Neuron (in vitro differentiated cells): ENCODE measurements around the gene TIMP3.

Source experiments
- H2AFZ ChIP-seq: one replicate; pipeline ENCODE4 v1.6.1; 2013; ENCODE audit warnings: low read depth, mild to moderate bottlenecking, inconsistent platforms, low read length, moderate library complexity
- H3K27me3 ChIP-seq: one replicate; pipeline ENCODE4 v1.6.1; 2013; ENCODE audit warnings: low read length; ENCODE audit not compliant: insufficient read depth
- H3K36me3 ChIP-seq: one replicate; pipeline ENCODE4 v1.6.1; 2013; ENCODE audit warnings: low read length; ENCODE audit not compliant: insufficient read depth
- H3K4me1 ChIP-seq: one replicate; pipeline ENCODE4 v1.6.1; 2013; ENCODE audit warnings: low read length; ENCODE audit not compliant: insufficient read depth
- H3K4me3 ChIP-seq: 2 replicates; pipeline ENCODE4 v1.5.1; 2013; ENCODE audit warnings: mild to moderate bottlenecking, low read length, moderate library complexity
- H3K9me3 ChIP-seq: one replicate; pipeline ENCODE4 v1.6.1; 2013; ENCODE audit warnings: low read length

Gene TIMP3

DNA sequence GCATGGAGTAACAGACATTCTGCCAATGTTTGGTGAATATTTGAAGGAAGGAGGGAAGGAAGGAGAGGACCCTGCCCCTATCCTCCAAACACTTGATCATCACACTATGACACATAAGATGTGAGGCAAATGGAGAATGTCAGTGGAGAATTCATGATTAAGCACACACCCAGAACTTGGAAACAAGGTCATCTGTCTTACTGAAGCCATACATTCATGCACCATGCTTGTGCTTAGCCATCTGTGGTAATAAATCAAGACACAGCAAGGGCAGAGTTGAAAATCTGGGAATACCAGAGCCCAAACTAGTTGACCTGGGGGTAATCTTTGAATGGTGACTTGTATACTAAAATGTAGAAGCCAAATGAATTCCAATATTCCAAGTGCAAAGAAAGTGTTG is 7.9 kb upstream of the TIMP3 start:
- Histone ChIP-seq H3K4me1 (no peaks in the 10 kb centered on the region), H3K4me3 (no peak overlapping the region), H3K36me3 (no peaks in the 10 kb centered on the region), H3K9me3 (no peaks in the 10 kb centered on the region), H2AFZ (no peak overlapping the region), H3K27me3 (no peaks in the 10 kb centered on the region)

DNA sequence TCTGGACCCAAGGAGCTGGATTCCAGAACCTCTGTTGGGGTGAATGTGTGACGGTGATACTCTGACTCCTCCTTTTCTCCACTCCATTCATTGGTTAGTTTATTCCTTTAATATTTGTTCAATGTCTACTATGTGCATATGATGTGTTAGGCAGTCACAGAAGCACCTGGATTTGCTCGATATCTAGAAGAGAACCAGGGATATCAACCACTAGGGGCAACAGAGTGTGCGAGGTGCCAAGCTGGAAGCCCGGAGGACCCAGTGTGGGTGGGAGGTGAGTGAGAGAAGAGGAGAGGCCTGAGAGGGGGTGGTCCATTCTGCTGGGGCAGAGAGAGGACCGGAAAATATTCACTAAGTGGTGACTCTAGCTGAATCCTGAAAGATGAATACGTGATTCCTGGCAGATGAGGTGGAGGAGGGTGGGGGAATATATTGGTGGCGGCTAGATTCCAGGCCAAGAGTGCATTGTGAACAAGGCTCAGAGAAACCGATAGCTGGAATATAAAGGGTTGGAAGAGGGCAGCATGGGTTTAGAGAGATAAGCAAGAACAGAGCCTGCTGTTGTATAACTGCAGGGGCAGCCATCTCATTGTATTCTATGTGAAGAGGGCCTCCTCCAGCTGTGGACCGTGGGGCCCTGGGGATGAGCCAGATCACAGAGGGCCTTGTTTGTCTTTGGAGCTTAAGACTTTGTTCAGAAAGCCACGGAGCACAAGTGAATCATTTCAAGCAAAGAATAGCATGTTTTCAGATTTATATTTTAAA is 6.9 kb upstream of the TIMP3 start:
- Histone ChIP-seq H3K4me1 (no peaks in the 10 kb centered on the region), H2AFZ (no peak overlapping the region), H3K9me3 (no peaks in the 10 kb centered on the region), H3K36me3 (no peaks in the 10 kb centered on the region), H3K27me3 (peaks cover 4% of the 10 kb centered on the region), H3K4me3 (no peak overlapping the region)

DNA sequence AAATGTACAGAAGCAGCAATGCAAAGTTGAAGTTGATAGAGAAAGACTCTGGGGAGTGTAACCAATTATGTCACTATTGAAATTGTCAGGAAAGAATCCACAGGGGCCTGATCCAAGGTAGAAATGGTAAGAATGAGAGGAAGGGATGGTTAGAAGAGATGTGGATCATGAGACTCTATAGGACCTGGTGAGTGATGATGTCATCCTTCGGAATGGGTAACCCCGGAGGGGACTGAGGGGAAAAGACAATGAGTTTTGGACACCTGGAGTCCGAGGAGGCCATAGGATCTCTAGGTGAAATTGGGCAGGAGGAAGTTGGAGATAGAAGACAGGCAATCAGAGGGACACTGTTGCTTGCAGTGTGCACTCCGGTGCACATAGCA is 6.3 kb upstream of the TIMP3 start:
- Histone ChIP-seq H3K27me3 (peaks cover 7% of the 10 kb centered on the region), H3K9me3 (no peaks in the 10 kb centered on the region), H3K4me1 (no peaks in the 10 kb centered on the region), H3K4me3 (no peak overlapping the region), H2AFZ (no peak overlapping the region), H3K36me3 (no peaks in the 10 kb centered on the region)

DNA sequence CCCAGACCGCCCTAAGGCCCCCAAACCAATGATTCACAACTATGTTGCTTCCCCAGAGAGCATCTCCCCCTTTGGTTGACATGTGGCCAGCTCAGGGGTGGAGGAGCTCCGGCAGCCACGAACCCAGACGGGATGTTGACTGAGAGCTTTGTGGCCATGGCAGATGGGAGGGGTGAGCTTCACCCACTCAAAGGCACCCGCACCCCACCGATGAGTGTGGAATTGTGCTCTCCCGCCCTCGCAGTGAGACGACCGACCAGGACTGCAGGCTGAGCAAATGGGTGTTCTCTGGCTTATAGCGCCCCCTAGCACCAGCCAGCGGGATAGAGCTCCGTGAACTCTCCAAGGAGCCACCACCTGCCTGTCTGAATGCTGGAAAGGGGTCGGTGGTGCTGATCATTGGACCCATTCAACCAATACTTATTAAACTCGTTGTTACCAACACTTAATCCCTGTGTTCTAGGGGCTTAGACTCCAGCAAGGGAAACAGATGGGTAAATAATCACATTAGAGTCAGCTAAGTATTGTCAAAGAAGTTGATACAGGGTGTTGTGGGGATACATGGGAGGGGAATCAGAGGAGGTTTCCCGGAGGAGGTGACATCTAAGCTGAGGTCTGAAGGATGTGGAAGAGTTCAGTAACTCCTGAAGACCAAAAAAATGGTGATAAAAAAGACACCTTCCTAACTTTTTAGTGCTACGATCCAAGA is 4.5 kb upstream of the TIMP3 start:
- peaks cover 23% of the 10 kb centered on the region for H3K27me3 ChIP-seq
- H2AFZ ChIP-seq: no peak overlapping the region
- no peak overlapping the region for H3K4me3 ChIP-seq
- peaks cover 3% of the 10 kb centered on the region for H3K4me1 ChIP-seq
- H3K9me3 ChIP-seq: no peaks in the 10 kb centered on the region
- H3K36me3 ChIP-seq: no peaks in the 10 kb centered on the region

DNA sequence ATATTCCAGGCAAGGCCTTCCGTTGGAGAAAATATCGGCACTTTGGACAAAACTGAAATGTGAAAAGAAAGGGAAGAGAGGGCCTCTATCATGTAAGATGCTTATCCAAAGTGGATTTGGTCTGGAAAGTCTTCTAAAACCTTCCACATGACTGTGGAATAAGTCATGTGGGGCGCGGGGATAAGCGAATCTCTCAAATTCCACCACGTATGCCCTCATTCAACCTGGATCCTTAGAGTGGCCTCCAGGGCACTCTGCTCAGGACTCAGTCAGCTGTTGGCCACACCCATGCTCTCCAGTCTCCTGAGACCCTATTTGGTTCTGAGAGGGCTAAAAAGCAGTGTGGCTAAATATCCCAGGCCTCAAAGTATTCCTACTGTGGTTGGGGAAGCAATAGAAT is 2.0 kb upstream of the TIMP3 start:
- Histone ChIP-seq H3K4me3 (no peak overlapping the region), H3K9me3 (no peaks in the 10 kb centered on the region), H2AFZ (no peak overlapping the region), H3K4me1 (peaks cover 4% of the 10 kb centered on the region), H3K36me3 (no peaks in the 10 kb centered on the region), H3K27me3 (peaks cover 47% of the 10 kb centered on the region)

DNA sequence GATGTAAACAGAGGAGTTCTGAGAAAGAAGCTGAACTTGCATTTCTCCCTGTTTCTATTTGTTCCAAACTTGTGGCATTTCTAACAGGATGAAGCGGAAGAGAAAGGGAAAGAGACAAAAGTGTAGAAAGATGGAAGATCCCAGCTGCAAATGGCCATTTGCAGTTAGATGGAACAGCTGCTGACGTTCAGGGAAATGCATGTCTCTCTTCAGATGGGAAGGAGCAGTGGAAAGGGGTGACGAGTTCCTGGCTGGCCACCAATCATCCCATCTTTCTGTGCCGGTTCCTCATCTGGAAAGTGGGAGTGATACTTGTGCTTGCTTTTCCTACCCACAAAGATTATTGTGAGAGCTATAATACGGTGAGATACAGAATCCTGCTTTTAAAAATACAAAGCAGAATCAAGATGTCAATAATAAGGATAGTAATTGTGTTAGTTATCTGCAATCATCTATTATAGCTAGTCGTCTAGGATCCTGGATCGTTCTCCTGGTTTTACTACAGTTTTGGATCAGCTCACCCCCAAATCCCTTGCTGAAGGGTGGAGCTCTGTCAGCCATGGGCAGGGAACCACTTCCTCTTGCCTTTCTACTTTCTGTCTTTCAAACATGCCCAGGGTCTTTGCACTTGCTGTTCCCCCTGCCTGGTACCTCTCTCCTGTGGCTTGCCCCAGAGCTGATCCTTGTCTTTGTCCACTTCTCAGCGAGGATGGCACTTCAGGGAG is 1.2 kb upstream of the TIMP3 start:
- Histone ChIP-seq H3K27me3 (peaks cover 54% of the 10 kb centered on the region), H2AFZ (no peak overlapping the region), H3K9me3 (no peaks in the 10 kb centered on the region), H3K4me1 (peaks cover 4% of the 10 kb centered on the region), H3K36me3 (no peaks in the 10 kb centered on the region), H3K4me3 (no peak overlapping the region)

DNA sequence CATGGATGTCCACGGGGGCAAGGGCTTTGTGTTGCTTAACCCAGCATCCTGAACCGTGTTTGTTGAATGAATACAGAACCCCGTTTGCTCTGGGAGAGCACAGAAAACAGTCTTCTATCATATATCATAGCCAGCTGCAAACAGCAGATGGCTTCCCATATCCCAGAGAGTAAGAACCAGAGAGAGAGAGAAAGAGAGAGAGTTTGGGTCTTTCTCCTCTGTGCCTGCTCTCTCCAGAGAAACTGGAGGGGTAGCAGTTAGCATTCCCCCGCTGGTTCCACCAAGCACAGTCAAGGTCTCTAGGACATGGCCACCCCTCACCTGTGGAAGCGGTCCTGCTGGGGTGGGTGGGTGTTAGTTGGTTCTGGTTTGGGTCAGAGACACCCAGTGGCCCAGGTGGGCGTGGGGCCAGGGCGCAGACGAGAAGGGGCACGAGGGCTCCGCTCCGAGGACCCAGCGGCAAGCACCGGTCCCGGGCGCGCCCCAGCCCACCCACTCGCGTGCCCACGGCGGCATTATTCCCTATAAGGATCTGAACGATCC is 440 bp upstream of the TIMP3 start:
- peaks cover 4% of the 10 kb centered on the region for H3K4me1 ChIP-seq
- H3K4me3 ChIP-seq: no peak overlapping the region
- H3K27me3 ChIP-seq: peaks cover 57% of the 10 kb centered on the region
- no peak overlapping the region for H2AFZ ChIP-seq
- no peaks in the 10 kb centered on the region for H3K36me3 ChIP-seq
- H3K9me3 ChIP-seq: no peaks in the 10 kb centered on the region

DNA sequence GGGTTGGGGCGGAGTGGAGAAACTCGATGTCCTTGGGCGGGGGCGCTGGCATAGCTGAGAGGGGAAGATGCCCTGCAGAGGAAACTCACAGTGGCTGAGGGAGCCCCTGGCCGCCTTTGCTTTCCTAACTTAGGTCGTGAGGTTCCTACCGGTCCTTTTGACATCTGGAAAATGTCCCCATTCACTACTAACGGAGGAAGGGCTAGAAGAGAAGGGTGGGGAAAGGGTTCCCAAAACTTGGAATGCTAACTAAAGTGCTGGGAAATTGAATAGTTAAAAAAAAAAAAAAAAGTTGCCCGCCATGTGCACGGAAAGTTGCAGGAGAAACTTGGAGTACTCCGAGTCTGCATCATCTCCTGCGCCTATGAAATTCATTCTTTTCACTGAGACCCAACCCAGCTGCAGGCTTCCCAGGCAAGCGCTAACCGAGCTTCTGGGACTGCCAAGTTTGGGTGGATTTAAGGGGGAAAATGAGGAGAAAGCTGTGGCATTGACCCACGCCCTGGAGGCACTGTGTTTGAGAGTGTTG is 796 bp downstream of the TIMP3 start:
- H2AFZ ChIP-seq: no peak overlapping the region
- H3K4me3 ChIP-seq: peak overlapping the region; percentile 28
- H3K36me3 ChIP-seq: no peaks in the 10 kb centered on the region
- H3K9me3 ChIP-seq: no peaks in the 10 kb centered on the region
- H3K4me1 ChIP-seq: peaks cover 4% of the 10 kb centered on the region
- peaks cover 57% of the 10 kb centered on the region for H3K27me3 ChIP-seq

DNA sequence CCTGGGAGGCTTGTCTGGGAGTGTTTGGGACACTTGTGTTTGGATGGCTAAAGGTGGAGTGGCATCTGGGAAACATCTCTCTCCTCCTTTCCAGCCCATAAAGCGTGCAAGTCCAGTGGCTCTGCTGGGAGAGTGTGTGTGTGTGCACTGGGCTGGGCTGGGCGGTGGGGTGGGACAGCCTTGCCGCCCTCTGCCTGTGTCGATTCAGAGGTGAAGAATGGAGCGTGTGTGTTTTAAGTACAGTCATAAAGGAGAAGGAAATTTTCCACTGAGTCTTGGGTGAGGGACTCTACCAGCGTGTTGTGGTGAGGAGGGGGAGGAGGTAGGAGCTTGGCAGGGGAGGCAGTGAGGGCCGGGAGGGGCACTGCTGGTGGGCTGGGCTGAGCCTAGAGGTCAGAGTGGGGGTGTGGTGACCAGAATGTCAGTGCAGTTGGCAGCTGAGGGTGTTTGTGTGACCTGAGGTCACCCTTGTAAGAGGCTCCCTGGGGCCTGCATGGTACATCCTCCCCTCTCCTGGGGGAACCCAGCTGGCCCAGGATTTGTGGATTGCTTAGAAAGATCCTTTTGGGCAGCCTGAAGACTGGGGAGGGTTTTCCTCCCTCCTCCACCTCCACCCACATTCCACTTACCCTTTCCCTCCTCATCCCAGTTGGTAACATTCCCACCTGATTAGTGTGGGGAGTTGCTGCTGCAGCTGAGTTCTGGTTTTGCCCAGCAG is 1.7 kb downstream of the TIMP3 start:
- Histone ChIP-seq H3K9me3 (no peaks in the 10 kb centered on the region), H3K36me3 (no peaks in the 10 kb centered on the region), H3K4me1 (peaks cover 4% of the 10 kb centered on the region), H3K27me3 (peaks cover 57% of the 10 kb centered on the region), H3K4me3 (no peak overlapping the region), H2AFZ (no peak overlapping the region)

DNA sequence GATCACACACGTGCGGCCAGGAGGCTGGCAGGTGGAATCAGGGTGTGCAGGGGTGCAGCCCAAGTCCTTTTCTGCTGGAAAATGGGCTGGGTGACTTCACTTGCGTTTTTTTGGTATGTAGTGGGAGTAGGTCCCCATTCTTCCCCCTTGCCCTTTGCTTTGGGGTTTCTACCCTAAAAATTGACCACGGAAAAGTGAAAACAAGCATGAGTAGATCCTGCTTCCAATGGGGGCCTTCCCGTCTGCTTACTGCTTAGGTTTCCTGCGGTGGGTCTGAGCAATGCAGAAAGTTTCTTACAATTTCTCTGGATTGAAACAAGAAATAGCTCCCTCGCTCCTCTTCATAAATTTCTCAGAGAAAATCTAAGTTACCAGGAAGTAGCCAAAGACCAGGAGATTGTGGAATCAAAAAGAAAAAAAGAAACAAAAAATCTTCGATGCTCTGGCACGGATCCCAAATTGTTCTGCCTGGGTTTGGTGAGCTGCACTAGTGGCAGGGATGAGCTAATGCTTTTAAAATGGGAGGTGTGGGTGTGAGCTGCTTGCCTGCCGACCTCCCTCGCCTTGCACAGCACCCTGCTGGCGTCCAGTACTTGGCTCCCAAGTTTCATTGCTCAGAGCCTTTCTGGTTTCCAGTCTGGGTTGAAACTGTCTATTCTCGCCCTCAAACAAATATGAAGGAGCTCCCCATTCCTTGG is 2.4 kb downstream of the TIMP3 start:
- H3K27me3 ChIP-seq: peaks cover 57% of the 10 kb centered on the region
- no peaks in the 10 kb centered on the region for H3K9me3 ChIP-seq
- no peaks in the 10 kb centered on the region for H3K36me3 ChIP-seq
- no peak overlapping the region for H2AFZ ChIP-seq
- no peak overlapping the region for H3K4me3 ChIP-seq
- peaks cover 4% of the 10 kb centered on the region for H3K4me1 ChIP-seq

DNA sequence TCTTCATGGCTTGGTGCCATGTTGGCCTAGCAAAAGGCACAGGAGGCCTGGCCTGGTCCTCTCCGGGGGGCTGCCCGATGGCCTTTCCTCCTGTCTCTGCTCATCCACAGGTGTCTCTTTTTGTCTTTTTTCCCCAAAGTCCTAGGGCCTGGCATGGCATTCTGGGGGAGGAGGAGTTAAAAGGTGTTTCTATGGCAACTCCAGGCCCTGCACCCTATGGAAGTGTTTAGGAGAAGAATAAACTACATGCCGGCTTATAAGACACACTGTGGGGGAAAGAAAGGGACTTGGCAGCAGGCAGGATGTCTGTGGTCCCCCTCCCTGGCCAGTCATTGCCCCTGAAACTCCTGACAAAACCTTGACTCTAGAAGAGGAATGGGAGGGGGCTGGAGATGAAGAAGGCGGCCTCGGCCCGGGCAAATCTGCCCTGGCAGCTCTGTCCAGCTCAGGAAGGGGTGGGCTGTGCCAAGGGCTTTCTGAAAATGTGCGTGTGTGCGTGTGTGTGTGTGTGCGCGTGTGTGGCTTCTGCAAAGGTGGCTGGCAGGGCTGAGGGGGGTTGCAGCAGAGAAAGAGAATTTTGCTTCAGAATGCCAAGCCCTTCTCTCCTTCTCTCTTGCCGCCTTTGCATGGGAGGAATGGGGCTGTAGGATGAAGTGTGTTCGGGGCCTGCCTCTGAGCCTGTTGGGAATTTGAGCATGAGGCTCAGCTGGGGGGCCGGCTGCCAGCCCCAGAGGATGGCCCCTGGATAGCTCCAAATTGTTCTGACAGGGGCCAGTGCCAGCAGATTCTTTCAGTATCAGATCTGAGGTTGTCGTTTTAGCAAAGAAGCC is 3.2 kb downstream of the TIMP3 start:
- H3K9me3 ChIP-seq: no peaks in the 10 kb centered on the region
- H3K4me1 ChIP-seq: peaks cover 4% of the 10 kb centered on the region
- no peaks in the 10 kb centered on the region for H3K36me3 ChIP-seq
- no peak overlapping the region for H3K4me3 ChIP-seq
- no peak overlapping the region for H2AFZ ChIP-seq
- H3K27me3 ChIP-seq: peaks cover 53% of the 10 kb centered on the region
